MM.1S (cell line): ENCODE data around the gene ARHGEF2.
A peak's percentile ranks its signal among the peaks of the same experiment; 100 is the strongest.

ENCODE experiments used
- DNase-seq: peaks from one replicate; pipeline ENCODE4 v3.0.0-alpha.2; 2015
- H2AFZ ChIP-seq: fragments of 300-600 bp; sonication (generic); 2 replicates; pipeline ENCODE4 v1.6.0; 2016; ENCODE audit warnings: antibody characterized with exemption, low read length
- H3F3A ChIP-seq: fragments of 300-600 bp; sonication (generic); 2 replicates; pipeline ENCODE4 v1.6.1; 2016; ENCODE audit warnings: mild to moderate bottlenecking, antibody characterized with exemption, low read length, moderate library complexity, mixed read lengths; ENCODE audit not compliant: insufficient read depth
- H3K27ac ChIP-seq: fragments of 300-600 bp; sonication (generic); 2 replicates; pipeline ENCODE4 v1.5.1; 2016; ENCODE audit warnings: mild to moderate bottlenecking, low read length
- H3K27me3 ChIP-seq: fragments of 300-600 bp; sonication (generic); replicated peaks from 2 replicates; pipeline ENCODE4 v1.6.0; 2016; ENCODE audit warnings: low read length; ENCODE audit not compliant: insufficient read depth
- H3K36me3 ChIP-seq: fragments of 300-600 bp; sonication (generic); replicated peaks from 2 replicates; pipeline ENCODE4 v1.6.1; 2016; ENCODE audit warnings: mild to moderate bottlenecking, low read length, mixed read lengths; ENCODE audit not compliant: insufficient read depth
- H3K4me1 ChIP-seq: fragments of 300-600 bp; sonication (generic); 2 replicates; pipeline ENCODE4 v1.6.1; 2016; ENCODE audit warnings: low read length, mixed read lengths
- H3K4me2 ChIP-seq: fragments of 300-600 bp; sonication (generic); 2 replicates; pipeline ENCODE4 v1.6.0; 2016; ENCODE audit warnings: low read depth, low read length
- H3K4me3 ChIP-seq: fragments of 300-600 bp; sonication (generic); 2 replicates; pipeline ENCODE4 v1.5.1; 2016; ENCODE audit warnings: low read length, mixed read lengths
- H3K79me2 ChIP-seq: fragments of 300-600 bp; sonication (generic); 2 replicates; pipeline ENCODE4 v1.6.1; 2016; ENCODE audit warnings: mixed run types, low read length, mixed read lengths
- H3K9ac ChIP-seq: fragments of 300-600 bp; sonication (generic); 2 replicates; pipeline ENCODE4 v1.6.1; 2016; ENCODE audit warnings: low read length, mixed read lengths
- H3K9me2 ChIP-seq: fragments of 300-600 bp; sonication (generic); replicated peaks from 2 replicates; pipeline ENCODE4 v1.6.1; 2016; ENCODE audit warnings: mild to moderate bottlenecking, low read length, mixed read lengths; ENCODE audit not compliant: insufficient read depth
- H3K9me3 ChIP-seq: fragments of 300-600 bp; sonication (generic); replicated peaks from 2 replicates; pipeline ENCODE4 v1.6.1; 2016; ENCODE audit warnings: mild to moderate bottlenecking, low read length, mixed read lengths; ENCODE audit not compliant: insufficient read depth
- H4K20me1 ChIP-seq: fragments of 300-600 bp; sonication (generic); 2 replicates; pipeline ENCODE4 v1.6.1; 2016; ENCODE audit warnings: mild to moderate bottlenecking, low read length, moderate library complexity, mixed read lengths; ENCODE audit not compliant: insufficient read depth
- EZH2 ChIP-seq: fragments of 300-600 bp; sonication (generic); optimal IDR thresholded peaks from 2 replicates; pipeline ENCODE3; 2017; ENCODE audit warnings: low read depth, mild to moderate bottlenecking, antibody characterized with exemption, low read length, mixed read lengths
- EZH2phosphoT487 ChIP-seq: fragments of 300-600 bp; sonication (generic); IDR thresholded peaks from 2 replicates; pipeline ENCODE4 v1.6.1; 2018; ENCODE audit warnings: antibody characterized with exemption, low read length
- TF ChIP-seq, protein P1 (sequence below): fragments of 300-600 bp; sonication (generic); IDR thresholded peaks from 2 replicates; pipeline ENCODE4 v1.5.1; 2016; ENCODE audit warnings: antibody characterized with exemption, low read length, mixed read lengths

ARHGEF2 gene

DNA sequence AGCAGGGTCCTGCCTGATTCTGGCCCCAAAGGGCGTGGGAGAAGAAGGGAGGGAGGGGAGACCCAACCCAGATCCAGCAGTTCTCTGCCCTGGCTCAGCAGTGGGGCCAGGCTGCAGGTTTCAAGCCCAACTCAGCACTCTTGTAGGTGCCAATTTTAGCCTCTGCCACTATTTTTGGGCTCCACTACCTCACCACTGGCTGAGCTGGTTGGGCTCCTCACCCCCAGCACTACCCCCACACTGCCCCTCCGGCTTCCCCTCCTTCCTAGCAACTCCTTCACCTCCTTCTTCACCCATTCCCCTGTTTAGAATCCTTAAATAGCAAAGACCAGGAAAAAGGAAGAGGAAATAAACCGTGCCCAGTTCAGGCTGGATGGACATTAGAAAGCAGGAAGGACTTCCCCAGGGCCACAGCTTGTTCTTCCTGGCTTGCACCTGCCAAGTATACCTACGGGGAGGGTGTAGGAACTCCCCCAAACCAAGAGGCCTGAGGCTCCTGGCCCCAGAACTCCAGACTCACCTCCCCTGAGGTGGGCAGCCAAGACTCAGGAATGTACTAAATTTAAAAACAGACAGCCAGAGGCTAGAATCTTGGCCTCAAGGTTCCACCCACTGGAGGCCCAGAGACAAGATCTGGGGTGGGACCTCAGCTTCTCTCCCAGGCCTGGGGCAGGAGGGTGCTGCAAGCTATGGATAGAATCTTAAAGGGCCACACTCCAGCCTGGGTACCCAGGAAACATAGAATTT lies 1.4 kb upstream of the ARHGEF2 start:
- Histone ChIP-seq H3K4me1 (peaks cover 54% of the 10 kb centered on the region), H3K4me2 (peak overlapping the region; percentile 94), H2AFZ (no peak overlapping the region), H3K27me3 (no peaks in the 10 kb centered on the region), H3K9me2 (no peaks in the 10 kb centered on the region), H3K27ac (peak overlapping the region; percentile 93), H3K9ac (peak overlapping the region; percentile 87), H3K36me3 (no peaks in the 10 kb centered on the region), H4K20me1 (peaks cover 10% of the 10 kb centered on the region), H3F3A (peaks cover 65% of the 10 kb centered on the region), H3K79me2 (peaks cover 78% of the 10 kb centered on the region), H3K4me3 (peak overlapping the region; percentile 84), H3K9me3 (no peaks in the 10 kb centered on the region)
- DNase-seq: peak; percentile 94
- TF ChIP-seq, protein P1, sequence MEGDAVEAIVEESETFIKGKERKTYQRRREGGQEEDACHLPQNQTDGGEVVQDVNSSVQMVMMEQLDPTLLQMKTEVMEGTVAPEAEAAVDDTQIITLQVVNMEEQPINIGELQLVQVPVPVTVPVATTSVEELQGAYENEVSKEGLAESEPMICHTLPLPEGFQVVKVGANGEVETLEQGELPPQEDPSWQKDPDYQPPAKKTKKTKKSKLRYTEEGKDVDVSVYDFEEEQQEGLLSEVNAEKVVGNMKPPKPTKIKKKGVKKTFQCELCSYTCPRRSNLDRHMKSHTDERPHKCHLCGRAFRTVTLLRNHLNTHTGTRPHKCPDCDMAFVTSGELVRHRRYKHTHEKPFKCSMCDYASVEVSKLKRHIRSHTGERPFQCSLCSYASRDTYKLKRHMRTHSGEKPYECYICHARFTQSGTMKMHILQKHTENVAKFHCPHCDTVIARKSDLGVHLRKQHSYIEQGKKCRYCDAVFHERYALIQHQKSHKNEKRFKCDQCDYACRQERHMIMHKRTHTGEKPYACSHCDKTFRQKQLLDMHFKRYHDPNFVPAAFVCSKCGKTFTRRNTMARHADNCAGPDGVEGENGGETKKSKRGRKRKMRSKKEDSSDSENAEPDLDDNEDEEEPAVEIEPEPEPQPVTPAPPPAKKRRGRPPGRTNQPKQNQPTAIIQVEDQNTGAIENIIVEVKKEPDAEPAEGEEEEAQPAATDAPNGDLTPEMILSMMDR: no peak
- TF ChIP-seq EZH2: no peak
- TF ChIP-seq EZH2phosphoT487: no peak

DNA sequence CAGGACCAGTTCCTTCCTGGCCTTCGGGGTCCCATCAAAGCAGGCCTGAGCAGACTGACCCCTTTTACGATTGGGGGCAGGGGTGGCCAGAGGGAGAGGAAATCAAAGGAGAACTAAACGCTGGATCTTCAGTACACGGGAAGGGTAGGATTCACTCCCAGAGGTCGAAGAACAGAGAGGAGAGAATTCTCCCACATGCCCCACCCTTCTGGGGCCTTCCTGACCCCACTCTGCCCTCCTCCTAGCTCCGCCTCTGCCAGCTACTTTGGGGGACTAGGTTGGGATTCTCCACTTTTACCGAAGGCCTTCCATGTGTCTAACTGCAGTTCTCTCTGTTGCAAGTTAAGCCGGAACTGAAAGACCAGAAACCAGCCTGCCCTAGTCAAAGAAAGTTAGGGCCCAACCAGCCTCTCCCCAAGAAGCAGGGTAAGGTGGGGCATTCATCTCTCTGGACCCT lies 654 bp upstream of the ARHGEF2 start:
- peak; percentile 63 for DNase-seq
- Histone ChIP-seq H3K9me2 (no peaks in the 10 kb centered on the region), H3K4me2 (peak overlapping the region; percentile 94), H4K20me1 (peaks cover 18% of the 10 kb centered on the region), H3K9ac (peak overlapping the region; percentile 87), H3K4me3 (peak overlapping the region; percentile 84), H3K9me3 (no peaks in the 10 kb centered on the region), H2AFZ (peak overlapping the region; percentile 12; the same call in 1 of the 2 replicates), H3K27ac (peak overlapping the region; percentile 93), H3K4me1 (peaks cover 55% of the 10 kb centered on the region), H3K36me3 (no peaks in the 10 kb centered on the region), H3F3A (peaks cover 65% of the 10 kb centered on the region), H3K79me2 (peaks cover 85% of the 10 kb centered on the region), H3K27me3 (no peaks in the 10 kb centered on the region)
- TF ChIP-seq EZH2 (no peak), EZH2phosphoT487 (no peak)
- TF ChIP-seq, protein P1: no peak

DNA sequence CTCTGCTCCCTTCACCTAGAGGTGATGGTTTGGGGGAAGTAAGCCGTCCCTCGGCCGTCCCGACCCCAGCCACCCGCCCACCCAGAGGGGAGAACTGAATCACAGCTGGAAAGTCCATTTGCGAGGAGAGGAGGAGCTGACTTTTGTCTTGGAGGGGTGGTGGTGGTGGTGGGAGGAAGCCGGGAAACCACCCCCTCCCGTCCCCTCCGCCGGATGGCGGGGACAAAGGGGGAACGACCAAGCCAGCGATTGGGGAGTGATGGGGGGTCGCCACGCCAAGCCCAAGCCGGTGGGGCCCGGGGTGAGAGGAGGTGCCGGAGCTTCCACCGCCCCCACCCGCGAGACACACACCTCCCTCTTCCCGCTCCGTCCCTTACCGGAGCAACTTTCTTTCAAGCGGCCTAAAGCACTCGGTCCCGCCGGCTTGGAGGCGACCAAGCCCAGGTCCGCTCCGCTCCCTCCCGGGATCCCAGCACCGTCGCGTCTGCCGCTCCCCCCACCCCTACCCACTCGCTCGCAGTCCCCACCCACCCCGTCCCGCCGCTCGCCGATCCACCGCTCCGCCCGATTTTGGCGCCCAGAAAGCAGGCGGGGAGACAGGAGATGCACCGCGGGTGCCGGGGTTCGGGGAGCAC lies 540 bp downstream of the ARHGEF2 start:
- peak; percentile 51 for DNase-seq
- no peaks in the 10 kb centered on the region for H3K9me2 ChIP-seq
- no peaks in the 10 kb centered on the region for H3K27me3 ChIP-seq
- H3K27ac ChIP-seq: peak overlapping the region; percentile 93; the same call in 1 of the 2 replicates
- TF ChIP-seq EZH2 (no peak), EZH2phosphoT487 (no peak)
- TF ChIP-seq, protein P1: no peak
- peaks cover 27% of the 10 kb centered on the region for H4K20me1 ChIP-seq
- peaks cover 95% of the 10 kb centered on the region for H3K79me2 ChIP-seq
- peaks cover 49% of the 10 kb centered on the region for H3K4me1 ChIP-seq
- no peaks in the 10 kb centered on the region for H3K9me3 ChIP-seq
- H3K4me2 ChIP-seq: peak overlapping the region; percentile 94
- no peaks in the 10 kb centered on the region for H3K36me3 ChIP-seq
- H3K4me3 ChIP-seq: peak overlapping the region; percentile 84
- H3K9ac ChIP-seq: peak overlapping the region; percentile 87
- H3F3A ChIP-seq: peaks cover 65% of the 10 kb centered on the region
- no peak overlapping the region for H2AFZ ChIP-seq
